HG02588 (cell line): ENCODE measurements around the gene TCEA2.

Source experiments
- ATAC-seq: cut with Tn5 transposase; IDR thresholded peaks from one replicate; pipeline ENCODE4 v1.9.1; 2021; ENCODE audit warnings: mild to moderate bottlenecking, moderate library complexity; ENCODE audit not compliant: unreplicated experiment

The TCEA2 gene

DNA sequence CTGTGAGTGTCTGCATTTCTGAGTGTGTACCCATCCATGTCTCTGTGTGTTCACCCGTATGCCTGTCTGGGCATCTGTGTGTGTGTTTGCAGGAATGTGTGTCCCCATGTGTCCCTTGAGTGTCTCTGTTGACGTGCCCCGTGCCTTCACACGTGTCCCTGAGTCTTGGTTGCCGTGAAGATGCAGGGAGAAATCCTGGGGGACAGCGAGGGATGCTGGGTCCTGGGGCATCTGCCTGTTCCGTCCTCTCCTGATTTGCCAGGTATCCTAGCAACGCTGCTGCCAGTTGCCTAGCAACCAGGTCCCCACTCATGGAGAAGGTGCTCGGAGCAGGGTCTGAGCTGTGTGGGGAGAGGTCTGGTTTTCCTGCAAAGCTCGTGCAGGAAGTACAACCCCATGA is 27.2 kb downstream of the TCEA2 start:
- ATAC-seq, result no peak

DNA sequence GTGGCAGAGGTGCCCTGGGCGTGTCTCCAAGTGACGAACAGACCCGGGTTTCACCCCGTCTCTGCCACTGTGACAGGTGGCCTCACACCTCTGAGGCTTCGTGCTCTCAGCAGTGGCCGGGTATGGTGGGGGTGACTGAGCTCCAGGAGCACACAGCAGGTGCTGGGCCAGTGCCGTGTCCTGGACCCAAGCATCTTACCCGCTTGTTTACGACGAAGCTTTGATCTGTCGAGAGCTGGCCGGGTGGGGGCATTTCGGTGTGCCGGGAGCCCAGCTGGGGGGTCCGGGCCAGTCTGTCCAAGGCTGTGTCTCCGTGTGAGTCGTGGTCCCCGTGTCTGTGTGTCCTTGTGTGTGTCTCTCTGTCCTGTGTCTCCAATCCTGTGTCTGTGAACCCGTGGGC is 28.3 kb downstream of the TCEA2 start:
- ATAC-seq, result no peak

DNA sequence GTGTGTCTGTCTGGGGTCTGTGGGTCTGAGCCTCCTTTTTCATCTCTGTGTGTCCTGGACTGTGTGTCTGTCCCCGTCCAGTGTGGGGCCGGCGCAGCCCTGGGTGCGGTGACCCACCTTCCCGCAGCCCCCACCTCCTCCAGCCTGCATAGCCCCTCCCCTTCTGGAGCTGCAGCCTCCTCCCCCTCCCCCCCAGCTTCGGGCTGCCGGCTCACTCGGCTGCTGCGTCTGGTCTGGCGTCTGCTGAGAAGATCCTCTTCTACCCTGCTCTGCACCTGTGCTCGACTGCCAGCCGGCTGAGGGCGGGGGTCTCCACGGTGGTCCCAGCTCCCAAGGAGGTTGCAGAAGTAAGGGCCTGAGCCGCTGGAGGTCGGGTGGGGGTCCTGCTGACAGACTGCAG is 28.8 kb downstream of the TCEA2 start:
- ATAC-seq, result no peak

DNA sequence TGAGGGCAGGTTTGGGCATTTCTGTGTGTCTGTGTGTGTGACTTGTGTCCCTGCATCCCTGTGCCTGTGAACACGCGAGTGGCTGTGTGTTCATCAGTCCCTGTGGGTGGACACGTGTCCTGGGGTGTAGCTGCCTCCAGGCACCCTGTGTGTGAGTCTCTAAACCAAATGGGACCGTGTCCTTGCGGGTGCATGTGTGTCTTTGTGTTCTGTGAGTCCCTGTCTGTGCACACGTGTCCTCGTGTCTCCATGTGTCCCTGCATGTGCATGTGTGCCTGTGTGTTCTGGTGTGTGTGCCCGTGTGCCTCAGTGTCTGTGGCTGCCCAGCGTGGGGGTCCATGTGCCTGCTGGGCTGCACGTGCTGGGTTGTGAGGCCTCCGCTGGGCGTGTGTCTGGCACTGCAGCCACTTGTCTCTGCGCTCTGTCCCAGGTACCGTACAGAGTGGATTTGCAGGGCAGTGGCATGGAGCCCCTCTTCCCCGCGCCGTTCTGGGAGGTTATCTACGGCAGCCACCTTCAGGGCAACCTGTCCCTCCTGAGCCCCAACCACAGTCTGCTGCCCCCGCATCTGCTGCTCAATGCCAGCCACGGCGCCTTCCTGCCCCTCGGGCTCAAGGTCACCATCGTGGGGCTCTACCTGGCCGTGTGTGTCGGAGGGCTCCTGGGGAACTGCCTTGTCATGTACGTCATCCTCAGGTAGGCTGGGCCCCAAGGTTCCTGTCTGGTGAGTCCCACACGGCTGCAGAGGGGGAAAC is 29.4 kb downstream of the TCEA2 start:
- no peak for ATAC-seq

DNA sequence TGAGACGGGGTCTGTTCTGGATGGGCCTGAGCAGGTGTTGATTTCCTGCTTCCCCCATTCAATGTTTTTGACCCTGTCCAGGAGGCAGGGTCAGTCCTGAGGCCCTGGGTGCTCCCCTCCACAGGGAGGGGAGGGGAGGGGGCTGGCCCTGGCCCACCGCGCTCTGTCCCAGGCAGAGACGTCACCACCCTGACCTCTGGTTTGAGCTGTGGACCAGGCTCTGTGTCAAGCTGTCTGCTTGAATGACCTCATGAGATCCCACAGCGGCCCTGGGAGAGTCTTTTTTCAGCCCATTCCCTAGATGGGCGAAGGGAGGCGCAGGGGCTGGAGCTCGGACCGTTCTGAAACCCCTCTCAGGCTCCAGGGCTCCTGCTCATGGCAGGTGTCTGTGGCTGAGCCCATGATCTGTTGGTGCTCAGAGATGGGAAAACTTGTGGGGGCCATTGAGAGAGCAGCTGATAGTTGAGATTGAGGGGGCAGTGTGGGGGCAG is 30.1 kb downstream of the TCEA2 start:
- no peak for ATAC-seq

DNA sequence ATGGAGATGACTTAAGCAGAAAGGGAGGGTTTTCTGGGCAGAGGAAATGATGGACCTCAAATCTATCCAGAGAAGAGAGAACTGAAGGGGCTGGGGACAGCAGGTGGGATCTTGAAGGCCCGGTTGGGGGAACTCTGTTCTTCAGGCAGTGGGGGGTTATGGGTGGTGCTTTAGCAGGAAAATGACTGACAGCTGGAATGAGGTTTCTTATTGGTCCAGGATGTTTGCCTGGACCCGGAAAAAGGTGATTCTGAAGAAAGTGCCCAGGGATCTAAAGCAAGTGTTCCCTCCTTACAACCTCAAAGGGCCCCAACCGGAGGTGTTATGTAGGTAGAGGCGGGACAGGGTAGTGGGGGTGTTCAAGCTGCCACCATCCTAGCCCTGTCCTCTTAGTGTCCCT is 32.5 kb downstream of the TCEA2 start:
- no peak for ATAC-seq

DNA sequence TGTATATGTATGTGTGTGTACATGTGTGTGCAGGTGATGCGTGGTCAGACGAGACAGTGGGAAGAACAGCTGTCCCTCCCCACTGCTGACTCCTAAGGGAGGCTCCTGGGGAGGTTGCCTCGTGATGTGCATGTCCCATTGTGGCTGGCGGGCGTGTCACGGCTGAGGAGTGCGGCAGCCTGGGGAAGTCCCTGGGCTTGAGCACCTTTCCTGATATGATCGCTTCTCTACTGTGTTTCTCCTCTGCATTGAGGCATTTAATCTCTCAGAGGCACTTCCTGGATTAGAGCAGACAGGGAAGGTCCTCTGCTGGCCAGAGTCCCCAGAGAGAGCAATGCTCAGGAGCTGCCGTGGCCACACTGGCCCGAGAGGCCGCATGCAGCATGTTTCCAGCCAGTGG is 32.9 kb downstream of the TCEA2 start:
- no peak for ATAC-seq

DNA sequence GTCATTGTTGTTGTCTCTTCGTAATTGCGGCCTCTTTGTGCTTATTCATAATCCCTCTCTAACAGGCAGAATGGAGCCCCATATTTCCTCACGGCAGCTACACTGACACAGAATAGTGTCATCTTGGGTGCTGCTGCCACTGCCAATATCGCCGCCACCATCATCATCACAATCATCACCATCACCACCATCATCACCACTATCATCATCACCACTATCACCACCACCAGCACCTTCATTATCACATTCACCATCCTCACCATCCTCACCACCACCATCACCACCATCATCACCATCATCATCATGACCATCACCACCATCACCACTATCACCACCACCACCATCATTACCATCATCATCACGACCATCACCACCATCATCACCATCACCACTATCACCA is 33.5 kb downstream of the TCEA2 start:
- ATAC-seq, result no peak

DNA sequence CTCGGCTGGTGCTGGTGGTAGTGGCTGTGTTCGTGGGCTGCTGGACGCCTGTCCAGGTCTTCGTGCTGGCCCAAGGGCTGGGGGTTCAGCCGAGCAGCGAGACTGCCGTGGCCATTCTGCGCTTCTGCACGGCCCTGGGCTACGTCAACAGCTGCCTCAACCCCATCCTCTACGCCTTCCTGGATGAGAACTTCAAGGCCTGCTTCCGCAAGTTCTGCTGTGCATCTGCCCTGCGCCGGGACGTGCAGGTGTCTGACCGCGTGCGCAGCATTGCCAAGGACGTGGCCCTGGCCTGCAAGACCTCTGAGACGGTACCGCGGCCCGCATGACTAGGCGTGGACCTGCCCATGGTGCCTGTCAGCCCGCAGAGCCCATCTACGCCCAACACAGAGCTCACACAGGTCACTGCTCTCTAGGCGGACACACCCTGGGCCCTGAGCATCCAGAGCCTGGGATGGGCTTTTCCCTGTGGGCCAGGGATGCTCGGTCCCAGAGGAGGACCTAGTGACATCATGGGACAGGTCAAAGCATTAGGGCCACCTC is 35.5 kb downstream of the TCEA2 start:
- ATAC-seq, result no peak

DNA sequence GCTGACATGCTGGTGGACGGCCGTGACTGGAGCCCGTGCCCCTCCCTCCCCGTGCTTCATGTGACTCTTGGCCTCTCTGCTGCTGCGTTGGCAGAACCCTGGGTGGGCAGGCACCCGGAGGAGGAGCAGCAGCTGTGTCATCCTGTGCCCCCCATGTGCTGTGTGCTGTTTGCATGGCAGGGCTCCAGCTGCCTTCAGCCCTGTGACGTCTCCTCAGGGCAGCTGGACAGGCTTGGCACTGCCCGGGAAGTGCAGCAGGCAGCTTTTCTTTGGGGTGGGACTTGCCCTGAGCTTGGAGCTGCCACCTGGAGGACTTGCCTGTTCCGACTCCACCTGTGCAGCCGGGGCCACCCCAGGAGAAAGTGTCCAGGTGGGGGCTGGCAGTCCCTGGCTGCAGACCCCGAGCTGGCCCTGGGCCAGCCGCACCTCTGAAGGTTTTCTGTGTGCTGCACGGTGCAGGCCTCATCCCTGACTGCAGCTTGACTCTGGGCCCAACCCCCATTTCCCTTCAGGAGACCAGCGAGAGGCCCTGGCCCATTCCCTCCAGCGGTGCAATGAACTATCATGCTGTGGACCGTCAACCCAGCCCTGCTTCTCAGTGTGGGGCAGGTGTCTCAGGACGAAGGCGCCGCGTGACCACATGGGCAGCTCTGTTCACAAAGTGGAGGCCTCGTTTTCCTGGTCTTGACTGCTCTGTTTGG is 36.2 kb downstream of the TCEA2 start:
- ATAC-seq, result no peak

DNA sequence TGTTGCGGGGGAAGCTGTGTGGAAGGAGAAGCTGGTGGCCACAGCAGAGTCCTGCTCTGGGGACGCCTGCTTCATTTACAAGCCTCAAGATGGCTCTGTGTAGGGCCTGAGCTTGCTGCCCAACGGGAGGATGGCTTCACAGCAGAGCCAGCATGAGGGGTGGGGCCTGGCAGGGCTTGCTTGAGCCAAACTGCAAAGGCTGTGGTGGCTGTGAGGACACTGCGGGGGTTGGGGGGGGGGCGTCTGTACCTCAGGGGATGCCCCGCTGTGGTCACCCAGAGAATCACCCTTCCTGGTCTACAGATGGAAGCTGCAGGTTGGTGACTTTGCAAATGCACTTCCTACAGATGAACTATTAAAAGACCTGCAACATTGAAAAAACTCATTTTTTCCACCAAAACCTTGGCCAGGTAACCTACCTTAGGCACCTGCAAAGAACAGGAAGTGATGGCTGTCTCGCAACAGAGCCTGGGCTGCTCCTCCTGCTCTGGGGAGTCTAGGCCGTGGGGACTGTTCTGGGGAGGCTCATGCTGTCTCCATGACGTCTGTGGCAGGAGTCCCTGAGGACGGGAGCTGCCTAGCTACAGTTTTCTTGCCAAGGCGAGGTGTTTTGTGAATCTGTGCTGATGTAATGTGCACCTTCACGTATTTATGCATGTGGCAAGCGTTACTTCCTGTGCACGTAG is 37.0 kb downstream of the TCEA2 start:
- ATAC-seq, result no peak

DNA sequence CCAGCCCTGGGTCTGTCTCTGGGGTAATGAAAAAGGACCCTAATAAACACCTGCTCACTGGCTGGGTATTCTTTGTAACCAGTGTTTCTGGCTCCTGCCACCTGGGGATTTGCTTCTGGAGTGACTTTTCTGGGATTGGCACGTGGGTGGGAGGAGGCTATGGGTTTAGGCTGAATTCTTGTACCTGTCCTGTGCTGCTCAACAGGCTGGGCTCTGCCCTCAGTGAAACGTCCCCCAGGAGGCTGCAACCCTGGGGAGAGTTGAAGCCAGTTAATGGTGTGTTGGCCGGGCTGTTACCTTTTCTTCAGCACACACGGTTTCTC is 37.5 kb downstream of the TCEA2 start:
- no peak for ATAC-seq

DNA sequence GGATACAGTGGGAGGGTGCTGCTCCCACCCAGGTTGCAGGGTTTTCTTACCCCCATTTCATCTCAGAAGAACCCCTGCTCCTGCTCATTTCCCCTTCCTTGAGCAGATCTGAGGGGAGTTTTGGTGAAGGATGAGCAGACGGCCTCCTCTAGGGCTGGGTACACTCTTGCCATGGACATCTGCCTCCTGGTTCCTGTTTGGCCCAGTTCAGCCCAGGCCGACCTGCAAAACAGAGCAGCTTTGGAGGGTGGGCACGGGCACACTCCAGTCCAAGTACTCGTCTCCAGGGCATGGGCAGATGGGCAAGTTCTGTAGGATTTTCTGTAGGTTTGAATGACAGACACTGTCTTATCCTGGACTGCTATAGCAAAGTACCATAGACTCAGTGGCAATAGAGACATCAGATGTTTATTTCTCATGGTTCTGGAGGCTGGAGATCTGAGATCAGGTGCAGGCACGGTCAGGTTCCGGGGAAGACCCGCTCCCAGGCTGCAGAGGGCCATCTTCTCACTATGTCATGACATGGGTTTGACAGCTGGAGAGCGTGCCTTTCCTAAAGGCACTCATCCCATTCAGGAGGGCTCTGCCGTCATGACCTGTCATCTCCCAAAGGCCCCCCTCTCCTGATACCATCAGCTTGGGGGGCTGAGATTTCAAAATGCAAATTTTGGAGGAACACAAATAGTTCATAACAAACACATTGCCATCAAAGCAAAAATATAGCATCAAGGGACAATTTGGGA is 38.1 kb downstream of the TCEA2 start:
- no peak for ATAC-seq

DNA sequence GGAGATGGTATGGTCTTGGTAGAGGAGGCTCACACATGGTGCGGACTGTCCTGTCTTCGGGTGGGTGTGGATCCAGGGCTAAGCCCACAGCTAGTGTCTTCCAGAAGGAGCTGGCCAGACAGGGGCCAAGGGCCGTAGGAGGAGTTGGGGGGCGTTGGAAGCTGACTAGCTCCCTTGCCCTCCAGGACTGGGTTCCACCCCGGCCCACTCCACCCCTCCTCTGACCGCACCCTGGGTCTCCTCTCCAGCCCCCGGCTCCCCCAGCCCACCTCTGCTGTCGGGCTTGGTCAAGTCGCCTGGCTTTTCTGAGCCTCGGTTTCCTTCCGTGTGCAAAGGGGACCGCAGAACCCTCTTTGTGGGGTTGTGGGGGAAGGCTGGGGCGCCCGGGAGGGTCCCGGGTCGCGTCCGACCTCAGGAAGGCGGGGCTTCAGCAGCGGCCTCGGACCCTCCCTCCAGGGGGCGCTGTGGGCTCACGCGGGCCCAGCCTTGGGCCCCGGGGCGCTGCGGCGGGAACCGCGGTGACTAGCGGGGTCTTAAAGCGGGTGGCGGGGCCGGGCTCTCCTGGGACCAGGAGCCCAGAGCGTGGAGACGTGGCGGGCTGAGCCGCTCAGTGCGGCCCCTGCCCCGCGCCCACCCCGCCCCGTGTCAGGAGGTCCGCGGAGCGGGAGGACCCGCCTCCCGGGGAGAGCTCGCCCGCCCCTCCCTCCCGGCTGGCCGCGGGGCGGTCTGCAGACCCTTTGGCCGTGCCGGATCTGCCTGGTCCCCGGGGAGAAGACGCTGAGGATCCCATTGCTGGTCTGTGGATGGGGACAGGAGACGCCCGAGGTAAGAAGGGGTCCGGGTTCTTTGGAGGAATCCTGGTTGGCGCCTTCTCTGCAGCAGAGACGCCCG is 39.0 kb downstream of the TCEA2 start:
- ATAC-seq, result no peak

DNA sequence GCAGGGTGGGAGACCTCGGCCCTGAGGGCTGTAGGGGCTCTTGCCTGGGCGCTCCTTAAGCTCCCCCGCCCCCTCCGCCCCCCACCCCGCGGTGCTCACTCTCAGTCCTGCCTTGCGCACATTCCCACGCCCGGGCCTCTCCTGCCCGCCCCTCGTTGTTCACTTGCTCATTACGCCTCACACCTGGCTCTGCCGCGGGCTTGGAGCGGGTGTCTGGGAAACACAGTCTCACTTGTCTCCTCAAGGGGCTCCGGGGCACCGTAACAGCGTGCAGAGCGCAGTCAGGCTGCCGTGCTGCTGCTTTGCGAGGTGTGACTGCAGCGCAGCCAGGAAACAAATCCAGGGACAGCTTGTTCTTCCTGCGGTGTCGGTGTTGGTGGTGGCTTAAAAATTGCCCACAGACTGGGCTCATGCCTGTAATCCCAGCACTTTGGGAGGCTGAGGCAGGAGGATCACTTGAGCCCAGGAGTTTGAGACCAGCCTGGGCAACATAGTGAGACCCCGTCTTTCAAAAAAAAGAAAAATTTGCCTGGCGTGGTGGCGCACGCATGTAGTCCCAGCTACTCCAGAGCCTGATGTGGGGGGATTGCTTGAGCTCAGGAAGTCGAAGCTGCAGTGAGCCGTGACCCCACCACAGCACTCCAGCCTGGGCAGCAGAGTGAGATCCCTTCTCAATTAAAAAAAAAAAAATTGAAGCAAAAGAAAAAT is 39.8 kb downstream of the TCEA2 start:
- no peak for ATAC-seq

DNA sequence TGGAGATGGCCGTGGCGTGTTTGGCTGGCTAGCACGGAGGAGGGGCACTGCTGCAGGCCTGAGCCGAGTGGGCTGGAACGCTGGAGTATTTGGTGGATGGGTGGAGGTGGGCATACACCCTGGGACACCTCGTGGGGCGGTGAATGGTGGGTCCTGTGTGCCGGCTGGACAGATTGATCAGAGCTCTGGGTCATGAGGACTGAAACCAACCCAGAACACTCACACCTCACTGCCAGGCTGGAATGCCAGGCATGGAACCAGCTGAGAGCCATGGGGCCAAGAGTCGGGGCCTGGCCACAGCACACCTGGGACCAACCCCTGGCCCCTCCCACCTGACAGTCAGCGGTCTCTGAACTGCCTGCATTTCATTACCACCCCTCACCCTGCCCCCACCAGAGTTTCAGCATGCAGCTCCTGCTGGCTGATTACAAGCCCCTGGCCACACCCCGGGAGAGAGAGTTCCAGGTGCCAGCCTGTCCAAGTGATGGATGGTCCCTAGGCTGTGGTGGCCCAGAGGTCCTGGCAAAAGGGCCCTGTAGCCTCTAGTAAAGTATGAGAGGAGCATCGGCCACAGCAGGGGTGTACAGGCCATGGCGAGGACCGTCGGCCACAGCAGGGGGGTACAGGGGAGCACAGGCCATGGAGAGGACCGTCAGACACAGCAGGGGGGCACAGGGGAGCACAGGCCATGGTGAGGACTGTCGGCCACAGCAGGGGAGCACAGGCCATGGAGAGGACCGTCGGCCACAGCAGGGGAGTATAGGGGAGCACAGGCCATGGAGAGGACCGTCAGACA is 41.1 kb downstream of the TCEA2 start:
- no peak for ATAC-seq

DNA sequence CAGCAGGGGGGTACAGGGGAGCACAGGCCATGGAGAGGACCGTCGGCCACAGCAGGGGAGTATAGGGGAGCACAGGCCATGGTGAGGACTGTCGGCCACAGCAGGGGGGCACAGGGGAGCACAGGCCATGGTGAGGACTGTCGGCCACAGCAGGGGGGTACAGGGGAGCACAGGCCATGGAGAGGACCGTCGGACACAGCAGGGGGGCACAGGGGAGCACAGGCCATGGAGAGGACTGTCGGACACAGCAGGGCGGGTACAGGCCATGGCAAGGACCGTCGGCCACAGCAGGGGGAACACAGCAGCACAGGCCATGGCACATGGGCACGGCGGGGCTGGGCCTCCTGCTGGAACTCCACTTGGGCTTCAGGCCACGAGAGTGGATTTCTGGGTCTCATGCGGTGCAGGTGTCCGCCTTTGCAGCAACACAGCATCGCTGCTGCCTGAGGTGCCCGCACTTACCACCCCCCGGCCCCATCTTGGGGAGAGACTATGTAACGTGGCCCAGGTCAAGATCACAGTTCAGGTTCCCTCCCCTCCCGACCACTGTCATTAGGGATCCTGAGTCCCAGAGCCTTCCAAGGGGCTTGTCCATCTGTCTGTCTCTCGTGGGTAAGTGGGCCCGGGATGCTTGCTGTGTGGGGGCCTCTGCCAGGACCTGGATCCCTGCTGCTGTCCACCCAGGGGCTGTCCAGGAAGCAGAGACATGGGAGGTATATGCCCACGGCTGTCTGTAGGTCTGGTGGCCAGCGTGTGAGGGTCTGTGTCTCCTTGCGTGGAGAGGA is 41.9 kb downstream of the TCEA2 start:
- ATAC-seq, result no peak

DNA sequence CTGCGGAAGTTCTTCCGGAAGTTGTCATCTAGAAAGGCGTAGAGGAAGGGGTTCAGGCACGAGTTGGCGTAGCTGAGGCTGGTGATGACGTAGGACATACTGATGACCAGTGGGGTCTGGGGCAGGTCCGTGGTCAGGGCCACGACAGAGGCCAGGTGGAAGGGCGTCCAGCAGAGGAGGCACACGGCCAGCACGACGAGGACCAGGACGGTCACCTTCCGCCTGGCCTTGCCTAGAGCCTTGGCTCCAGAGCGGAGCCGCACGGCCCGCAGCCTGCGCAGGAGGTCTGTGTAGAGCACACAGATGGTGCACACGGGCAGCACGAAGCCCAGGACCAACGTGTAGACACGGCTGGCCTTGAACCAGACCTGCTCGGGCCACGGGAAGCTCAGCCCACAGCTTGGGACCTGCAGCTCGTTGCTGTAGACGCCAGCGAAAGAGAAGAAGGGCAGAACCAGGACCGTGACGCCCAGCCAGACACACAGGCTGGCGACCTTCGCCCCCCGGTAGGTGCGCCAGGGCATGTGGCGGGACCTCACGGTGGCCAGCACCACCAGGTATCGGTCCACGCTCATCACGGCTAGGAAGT is 42.9 kb downstream of the TCEA2 start:
- no peak for ATAC-seq
